Muscle layer of colon (tissue), 2 donors: ENCODE measurements around the gene MAP1LC3B.
A peak's percentile ranks its signal among the peaks of the same experiment; 100 is the strongest.

Experiments used
- H3K27ac ChIP-seq: one replicate; pipeline ENCODE4 v1.7.0; 2013; ENCODE audit warnings: low read depth, mild to moderate bottlenecking, low read length, moderate library complexity
- H3K27me3 ChIP-seq, 2 donors: one replicate each; pipeline ENCODE4 v1.7.0; 2013; ENCODE audit warnings: low read length in 2 of 2, mild to moderate bottlenecking in 2 of 2; ENCODE audit not compliant: insufficient read depth in 2 of 2, control insufficient read depth in 1 of 2
- H3K36me3 ChIP-seq: one replicate; pipeline ENCODE4 v1.7.0; 2013; ENCODE audit warnings: mild to moderate bottlenecking, low read length; ENCODE audit not compliant: insufficient read depth
- H3K4me1 ChIP-seq: one replicate; pipeline ENCODE4 v1.7.0; 2013; ENCODE audit warnings: mild to moderate bottlenecking, low read length; ENCODE audit not compliant: insufficient read depth
- H3K4me3 ChIP-seq, 2 donors: one replicate each; pipeline ENCODE4 v1.7.0; 2013; ENCODE audit warnings: low read length in 2 of 2, low read depth in 1 of 2, mild to moderate bottlenecking in 1 of 2, moderate library complexity in 1 of 2
- H3K9ac ChIP-seq: one replicate; pipeline ENCODE4 v1.7.0; 2013; ENCODE audit warnings: low read length
- H3K9me3 ChIP-seq: one replicate; pipeline ENCODE4 v1.7.0; 2013; ENCODE audit warnings: mild to moderate bottlenecking, low read length
- donor health status: abdominal sarcoma.
- donor health status: Adenocarcinoma of cecum.

Gene MAP1LC3B

GRCh38 chr16:87391950-87392820 is at the start of gene MAP1LC3B:
Gene MAP1LC3B (plus strand): TSS chr16:87392336. CDS start chr16:87392428, 92 bp downstream.
- peak within 1 kb of the TSS; percentile 97 for H3K27ac ChIP-seq
- H3K27me3 ChIP-seq, result no peaks in the 10 kb centered on the region
- H3K9ac ChIP-seq, result peak within 1 kb of the TSS; percentile 71
- H3K4me1 ChIP-seq, result peaks cover 38% of the 10 kb centered on the region
- H3K4me3 ChIP-seq, result peak within 1 kb of the TSS; percentile 67 to 73
- no peaks in the 10 kb centered on the region for H3K9me3 ChIP-seq
- H3K36me3 ChIP-seq, result no peaks in the 10 kb centered on the region

DNA sequence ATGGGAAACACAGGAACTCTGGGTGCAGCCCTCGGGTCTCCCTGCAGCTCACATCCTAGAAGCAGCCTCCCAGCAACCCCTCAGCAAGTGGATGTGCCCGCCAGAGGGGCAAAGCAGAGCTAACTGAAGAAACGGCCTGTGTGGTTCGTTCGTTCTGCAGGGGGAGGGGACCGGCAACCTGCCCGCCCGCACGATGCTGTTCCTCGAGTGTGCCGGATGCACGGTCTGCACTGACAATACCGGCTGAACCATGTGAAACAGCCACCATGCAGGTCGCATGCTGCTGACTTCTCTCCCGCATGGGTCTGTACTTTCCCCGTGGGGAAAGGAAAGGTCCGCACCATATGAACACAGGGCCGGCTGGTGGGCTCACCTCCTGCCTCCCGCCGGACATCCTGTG is 49.6 kb upstream of the MAP1LC3B start:
- H3K27me3 ChIP-seq, result no peaks in the 10 kb centered on the region
- H3K9me3 ChIP-seq, result no peaks in the 10 kb centered on the region
- H3K9ac ChIP-seq, result no peak overlapping the region
- peaks cover 43% of the 10 kb centered on the region for H3K36me3 ChIP-seq
- no peak overlapping the region for H3K4me3 ChIP-seq
- H3K4me1 ChIP-seq, result no peaks in the 10 kb centered on the region
- no peak overlapping the region for H3K27ac ChIP-seq

- H3K27ac ChIP-seq, result no peak overlapping the region
- H3K36me3 ChIP-seq, result peaks cover 43% of the 10 kb centered on the region
- H3K4me1 ChIP-seq, result no peaks in the 10 kb centered on the region
- H3K9ac ChIP-seq, result no peak overlapping the region
- H3K4me3 ChIP-seq, result no peak overlapping the region
- H3K27me3 ChIP-seq, result no peaks in the 10 kb centered on the region
- no peaks in the 10 kb centered on the region for H3K9me3 ChIP-seq
These were observed 49.0 kb upstream of the MAP1LC3B start for GRCh38 chr16:87342978-87343752.

- no peaks in the 10 kb centered on the region for H3K4me1 ChIP-seq
- H3K4me3 ChIP-seq, result no peak overlapping the region
- no peaks in the 10 kb centered on the region for H3K27me3 ChIP-seq
- H3K9ac ChIP-seq, result no peak overlapping the region
- no peaks in the 10 kb centered on the region for H3K9me3 ChIP-seq
- H3K27ac ChIP-seq, result no peak overlapping the region
- H3K36me3 ChIP-seq, result peaks cover 45% of the 10 kb centered on the region
These were observed 48.4 kb upstream of the MAP1LC3B start for GRCh38 chr16:87343753-87344050.

DNA sequence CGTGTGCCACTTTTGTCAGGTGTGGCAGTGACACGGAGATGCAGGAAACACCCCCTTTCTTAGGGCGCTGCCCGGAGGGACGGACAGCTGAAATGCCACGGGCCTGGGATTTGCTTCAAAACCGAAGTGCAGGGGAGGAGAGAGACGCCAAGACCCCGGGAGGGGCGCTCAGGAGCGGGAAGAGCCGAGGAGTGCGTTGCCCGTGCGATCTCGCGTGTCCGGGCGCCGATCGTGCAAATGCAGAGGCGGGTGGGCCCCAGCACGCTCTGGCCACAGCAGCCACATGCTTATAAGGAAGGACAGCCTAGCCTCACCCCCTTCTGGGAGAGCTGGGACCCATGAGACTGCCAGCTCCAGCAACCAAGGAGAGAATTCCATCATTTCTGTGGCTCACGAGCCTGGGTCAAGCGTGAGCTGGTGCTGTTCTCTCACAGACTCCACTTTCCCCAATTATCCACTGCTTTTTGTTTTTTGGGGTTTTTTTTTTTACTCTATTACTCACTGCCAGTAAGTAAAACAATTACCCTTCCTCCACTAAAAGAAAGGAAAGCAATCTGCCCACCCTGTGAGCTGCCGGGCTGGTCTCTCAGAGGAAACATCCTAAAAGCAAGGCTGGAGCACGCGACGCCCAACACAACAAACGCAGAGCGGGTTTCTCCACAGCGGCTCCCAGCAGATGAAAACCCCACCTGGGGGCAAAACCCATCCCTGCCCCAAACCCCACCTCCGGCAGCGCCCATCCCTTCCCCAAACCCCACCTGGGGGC is 47.8 kb upstream of the MAP1LC3B start:
- Histone ChIP-seq H3K9ac (no peak overlapping the region), H3K36me3 (peaks cover 42% of the 10 kb centered on the region), H3K4me3 (no peak overlapping the region), H3K4me1 (no peaks in the 10 kb centered on the region), H3K27ac (no peak overlapping the region), H3K27me3 (no peaks in the 10 kb centered on the region), H3K9me3 (no peaks in the 10 kb centered on the region)

DNA sequence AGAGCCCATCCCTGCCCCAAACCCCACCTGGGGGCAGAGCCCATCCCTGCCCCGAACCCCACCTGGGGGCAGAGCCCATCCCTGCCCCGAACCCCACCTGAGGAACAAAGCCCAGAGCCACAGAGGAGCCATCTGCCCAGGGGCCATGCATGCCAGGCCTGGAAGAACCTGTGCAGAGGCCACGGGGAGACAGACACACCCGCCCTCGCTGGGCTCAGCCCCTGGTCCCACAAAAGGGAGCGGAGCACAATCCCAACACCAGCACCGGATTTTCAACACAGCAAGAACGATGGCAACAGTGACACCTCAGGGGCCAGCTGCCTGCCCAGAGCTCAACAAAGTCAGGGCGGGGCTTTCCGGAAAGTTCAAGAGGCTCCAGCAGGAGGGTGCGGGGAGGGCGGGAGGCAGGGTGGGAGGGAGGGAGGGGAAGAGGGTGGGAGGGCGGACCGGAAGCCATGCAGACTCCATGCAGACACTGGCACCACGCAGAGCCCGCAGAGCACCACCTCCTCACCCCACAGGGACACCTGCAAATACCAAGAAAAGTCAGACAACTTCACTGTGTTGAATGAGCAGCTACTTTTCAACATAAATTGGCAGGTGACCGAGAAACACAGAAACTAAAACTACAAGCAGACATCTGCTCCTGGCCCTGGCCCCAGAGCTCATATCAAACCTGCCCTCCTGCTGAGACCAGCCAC is 47.1 kb upstream of the MAP1LC3B start:
- no peaks in the 10 kb centered on the region for H3K27me3 ChIP-seq
- no peaks in the 10 kb centered on the region for H3K9me3 ChIP-seq
- no peak overlapping the region for H3K9ac ChIP-seq
- no peaks in the 10 kb centered on the region for H3K4me1 ChIP-seq
- H3K27ac ChIP-seq, result no peak overlapping the region
- peaks cover 35% of the 10 kb centered on the region for H3K36me3 ChIP-seq
- H3K4me3 ChIP-seq, result no peak overlapping the region

DNA sequence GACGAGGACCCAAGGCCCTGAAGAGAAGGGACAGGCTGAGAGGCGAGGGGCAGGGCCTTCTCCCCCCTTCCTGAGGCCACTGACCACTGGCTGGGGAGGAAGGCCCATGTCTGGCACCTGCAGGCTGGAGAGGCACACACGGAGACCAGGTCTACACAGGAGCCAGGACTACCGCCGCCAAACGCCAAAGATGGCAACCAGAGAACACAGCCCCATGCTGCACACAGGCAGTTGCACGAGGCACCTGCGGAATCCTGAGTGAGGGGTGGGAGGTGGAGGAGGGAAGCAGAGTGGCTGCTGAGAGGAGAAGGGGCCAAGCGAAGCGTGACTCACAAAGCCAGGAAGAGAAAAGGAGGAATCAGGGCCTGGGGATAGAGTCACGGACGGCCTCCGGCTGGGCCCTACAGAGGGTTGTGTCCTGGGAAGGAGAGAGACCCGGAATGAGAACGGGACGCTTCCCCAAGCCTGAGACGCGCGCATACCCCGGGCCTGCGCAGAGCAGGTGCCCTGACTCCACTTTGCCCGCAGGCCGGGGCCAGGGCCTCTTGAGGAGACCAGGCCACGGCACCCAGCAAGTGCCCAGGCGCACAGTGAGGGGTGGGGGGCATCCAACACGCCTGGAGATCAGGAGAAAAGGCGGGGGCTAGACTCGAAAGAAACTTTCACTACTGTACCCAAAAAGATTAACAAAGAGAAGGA is 46.3 kb upstream of the MAP1LC3B start:
- Histone ChIP-seq H3K9ac (no peak overlapping the region), H3K9me3 (no peaks in the 10 kb centered on the region), H3K36me3 (peaks cover 31% of the 10 kb centered on the region), H3K27ac (no peak overlapping the region), H3K27me3 (no peaks in the 10 kb centered on the region), H3K4me1 (no peaks in the 10 kb centered on the region), H3K4me3 (no peak overlapping the region)

- Histone ChIP-seq H3K9ac (no peak overlapping the region), H3K27ac (no peak overlapping the region), H3K27me3 (no peaks in the 10 kb centered on the region), H3K4me1 (no peaks in the 10 kb centered on the region), H3K9me3 (no peaks in the 10 kb centered on the region), H3K4me3 (no peak overlapping the region), H3K36me3 (peaks cover 31% of the 10 kb centered on the region)
These were observed 45.5 kb upstream of the MAP1LC3B start for GRCh38 chr16:87346517-87347060.

- Histone ChIP-seq H3K4me3 (no peak overlapping the region), H3K4me1 (no peaks in the 10 kb centered on the region), H3K36me3 (peaks cover 23% of the 10 kb centered on the region), H3K27me3 (no peaks in the 10 kb centered on the region), H3K9ac (no peak overlapping the region), H3K9me3 (no peaks in the 10 kb centered on the region), H3K27ac (no peak overlapping the region)
These were observed 44.1 kb upstream of the MAP1LC3B start for GRCh38 chr16:87347932-87348615.

GRCh38 chr16:87348616-87349157 is 43.4 kb upstream of the MAP1LC3B start:
- Histone ChIP-seq H3K9ac (no peak overlapping the region), H3K27me3 (no peaks in the 10 kb centered on the region), H3K27ac (no peak overlapping the region), H3K36me3 (peaks cover 17% of the 10 kb centered on the region), H3K4me3 (no peak overlapping the region), H3K9me3 (no peaks in the 10 kb centered on the region), H3K4me1 (no peaks in the 10 kb centered on the region)
